GM12801 (cell line): Measurements from ENCODE around the gene RPN1.

ENCODE experiments used
- CTCF ChIP-seq: IDR thresholded peaks from one replicate; pipeline ENCODE4 v1.5.1; 2011; ENCODE audit warnings: control low read depth; ENCODE audit not compliant: insufficient read length; ENCODE audit errors: extremely low read depth

The RPN1 gene

GRCh38 chr3:128585974-128586373 is 64.6 kb downstream of the RPN1 start:
- no peak for TF ChIP-seq CTCF

- no peak for TF ChIP-seq CTCF
These were observed 65.4 kb downstream of the RPN1 start for GRCh38 chr3:128585189-128585588.

- no peak for TF ChIP-seq CTCF
These were observed 66.1 kb downstream of the RPN1 start for GRCh38 chr3:128584412-128585020.

- no peak for TF ChIP-seq CTCF
These were observed 69.1 kb downstream of the RPN1 start for GRCh38 chr3:128581566-128581965.

GRCh38 chr3:128579927-128580326 is 70.7 kb downstream of the RPN1 start:
- no peak for TF ChIP-seq CTCF

- TF ChIP-seq CTCF, result no peak
These were observed 72.3 kb downstream of the RPN1 start for GRCh38 chr3:128578346-128578745.

GRCh38 chr3:128577711-128578110 is 72.9 kb downstream of the RPN1 start:
- no peak for TF ChIP-seq CTCF

- no peak for TF ChIP-seq CTCF
These were observed 74.3 kb downstream of the RPN1 start for GRCh38 chr3:128576290-128576689.
